Heart left ventricle (tissue), 13 donors: ENCODE data around the gene GRXCR2.

Source experiments
- CTCF ChIP-seq, 12 donors: fragments of 200-600 bp; sonication (generic) in 4 of 12; IDR thresholded peaks; one replicate each; pipeline versions ENCODE4 v1.5.0 to v1.8.0; 2018 to 2022; ENCODE audit warnings: antibody characterized with exemption in 12 of 12, mild to moderate bottlenecking in 5 of 12
- POLR2A ChIP-seq, 2 donors: fragments of 450-650 bp; IDR thresholded peaks; one replicate each; pipeline ENCODE4 v1.6.1; 2017; ENCODE audit warnings: antibody characterized with exemption in 2 of 2, mild to moderate bottlenecking in 2 of 2, moderate library complexity in 2 of 2
- donor health status: ischemic (EF 13 %, LVEDD 7.1; RV severe dilation, severe dysfunction).
- donor health status: DM: no; HTN: yes; CAD: no.
- donor health status: DM: no; HTN: no; CAD: no.
- donor health status: ischemic (EF 25% LVEDD 6.9; RV normal size, moderate dysfunction).
- donor health status: ischemic (EF 25% LVEDD 5.7; RV mildly dilated, moderate dysfunction).
- donor health status: ischemic (EF 35%, LVEDD 5.7; RV mildly dilated, moderate dysfunction).
- donor health status: nonischemic (EF 11% LVEDD 7.7; RV severe dilation, severe dysfunction).
- donor health status: DM: yes; HTN: yes; CAD: no.
- donor health status: PGD.
- donor health status: ischemic (EF 29% LVEDD 5.4; RV normal size, mild dysfunction).
- donor health status: nonischemic (EF 23%, LVEDD 6.1; RV moderate dilation, normal function).

GRCh38 chr5:145830594-145830993 is 42.2 kb downstream of the GRXCR2 start:
- no peak for TF ChIP-seq CTCF (IDR thresholded peaks at IDR 0.05)
- TF ChIP-seq POLR2A (IDR thresholded peaks at IDR 0.05): no peak
